Ascending aorta (tissue), 2 donors: ENCODE measurements around the gene MYO18A. TPM values are rescaled to one million over a fixed set of nuclear protein-coding genes. Genes with fewer than 3 reads are reported as not detected.
A peak's percentile ranks its signal among the peaks of the same experiment; 100 is the strongest.

ENCODE experiments used
- DNase-seq, 2 donors: peaks; one replicate each; pipeline ENCODE4 v3.0.0-alpha.2; 2019; ENCODE audit warnings: low spot score in 2 of 2
- H3K27ac ChIP-seq, 2 donors: fragments of 200-600 bp; sonication (generic); one replicate each; pipeline ENCODE4 v1.5.1; 2016 to 2017; ENCODE audit warnings: mild to moderate bottlenecking in 1 of 2
- H3K27me3 ChIP-seq: fragments of 200-600 bp; sonication (generic); one replicate; pipeline ENCODE4 v1.5.1; 2017
- H3K36me3 ChIP-seq, 2 donors: fragments of 200-600 bp; sonication (generic); one replicate each; pipeline ENCODE4 v1.5.1; 2016
- H3K4me1 ChIP-seq, 2 donors: fragments of 200-600 bp; sonication (generic); one replicate each; pipeline ENCODE4 v1.5.1; 2016 to 2017; ENCODE audit warnings: mild to moderate bottlenecking in 1 of 2
- H3K4me3 ChIP-seq, 2 donors: fragments of 200-600 bp; sonication (generic); one replicate each; pipeline ENCODE4 v1.5.1; 2016 to 2017; ENCODE audit warnings: mild to moderate bottlenecking in 1 of 2
- H3K9me3 ChIP-seq, 2 donors: fragments of 200-600 bp; sonication (generic); one replicate each; pipeline ENCODE4 v1.5.1; 2016
- CTCF ChIP-seq, 3 experiments: fragments of 200-600 bp in 2 of 3; fragments of 450-650 bp in 1 of 3; sonication (generic) in 2 of 3; IDR thresholded peaks; one replicate each; pipeline ENCODE4 v1.5.1; 2016 to 2019; ENCODE audit warnings: antibody characterized with exemption in 3 of 3, mild to moderate bottlenecking in 1 of 3, moderate library complexity in 1 of 3
- intact Hi-C: fragments of 100-400 bp; cut with DNase I; formaldehyde crosslinking; loops from one replicate; pipeline ENCODE4 v1.15.1; 2023
- total RNA-seq: library from RNA; depleted of rRNA; stranded (reverse); fragments of >200 nt; gene quantifications from one replicate; pipeline ENCODE4 v1.1.0, GENCODE V29; 2016

MYO18A gene
- total RNA-seq, 1 donor from 2014 or later: 185 TPM

DNA sequence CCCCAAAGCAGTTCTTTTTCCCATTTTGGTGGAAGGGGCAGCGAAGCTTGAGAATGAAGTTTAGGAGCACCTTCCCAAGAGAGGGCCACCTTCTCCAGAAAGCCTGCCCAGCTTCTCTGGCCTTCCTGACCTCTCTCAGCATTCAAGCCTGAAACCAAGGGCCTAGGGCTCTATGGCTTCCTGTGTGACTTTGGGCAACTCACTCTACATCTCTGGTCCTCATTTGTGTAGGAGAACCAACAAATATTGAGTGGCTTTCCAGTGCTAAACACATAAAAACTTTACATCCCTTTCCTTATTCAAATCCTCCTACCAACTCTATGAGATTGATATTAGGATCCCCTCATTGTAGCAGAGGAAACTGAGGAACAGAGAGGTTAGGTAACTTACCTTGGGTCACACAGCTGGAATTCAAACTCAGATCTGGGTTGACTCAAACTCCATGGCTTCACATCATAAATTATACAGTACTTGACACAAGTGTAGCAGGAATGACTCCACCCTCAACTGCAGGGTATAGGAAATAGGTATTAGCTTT is 32.0 kb upstream of the MYO18A start:
- Histone ChIP-seq H3K4me1 (peaks cover 0 to 6% of the 10 kb centered on the region in 2 donors), H3K27ac (no peak overlapping the region), H3K27me3 (no peaks in the 10 kb centered on the region), H3K9me3 (no peaks in the 10 kb centered on the region), H3K4me3 (no peak overlapping the region), H3K36me3 (no peaks in the 10 kb centered on the region)
- TF ChIP-seq CTCF (IDR thresholded peaks at IDR 0.05): no peak
- no peak for DNase-seq
- intact Hi-C loops: no loop called here

DNA sequence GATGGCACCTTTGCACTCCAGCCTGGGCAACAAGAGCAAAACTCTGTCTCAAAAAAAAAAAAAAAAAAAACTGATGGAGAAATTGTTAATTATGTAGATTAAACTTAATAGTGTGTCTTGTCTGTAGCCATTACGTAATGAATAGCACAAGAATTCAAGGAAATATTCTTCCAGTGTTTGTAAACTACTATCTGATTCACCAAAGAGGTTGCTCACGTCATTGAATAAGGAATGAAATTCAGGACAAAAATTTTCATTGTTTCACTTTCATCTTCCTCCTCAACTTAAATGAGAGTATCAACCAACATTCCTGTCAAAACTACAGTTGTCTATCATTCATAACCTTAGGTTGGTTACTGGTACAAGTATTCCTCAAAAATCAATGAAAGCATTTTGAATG is 30.7 kb upstream of the MYO18A start:
- H3K9me3 ChIP-seq: no peaks in the 10 kb centered on the region
- H3K4me3 ChIP-seq: no peak overlapping the region
- intact Hi-C loops: no loop called here
- peaks cover 0 to 2% of the 10 kb centered on the region in 2 donors for H3K4me1 ChIP-seq
- no peaks in the 10 kb centered on the region for H3K27me3 ChIP-seq
- DNase-seq: no peak
- no peak for TF ChIP-seq CTCF (IDR thresholded peaks at IDR 0.05)
- no peaks in the 10 kb centered on the region for H3K36me3 ChIP-seq
- H3K27ac ChIP-seq: no peak overlapping the region

DNA sequence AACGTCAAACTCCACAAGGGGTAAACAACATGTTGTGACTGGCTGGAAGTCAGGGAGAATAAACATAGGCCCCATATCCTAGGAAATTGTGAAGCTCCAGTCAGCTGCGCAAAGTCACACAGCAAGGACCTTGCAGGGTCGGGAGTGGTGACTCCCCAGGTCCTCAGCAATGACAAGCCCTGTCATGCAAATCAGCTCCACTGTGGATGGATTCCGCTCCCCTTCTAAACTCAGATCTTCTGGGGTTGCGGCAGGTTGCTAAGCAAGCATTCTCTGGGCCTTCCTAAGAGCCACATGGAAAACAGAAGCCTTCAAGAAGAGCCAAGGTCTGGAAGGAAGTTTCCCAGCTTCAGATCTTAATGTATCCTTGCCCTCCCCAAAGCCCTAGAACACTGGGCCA is 28.9 kb upstream of the MYO18A start:
- TF ChIP-seq CTCF (IDR thresholded peaks at IDR 0.05): no peak
- no peak for DNase-seq
- peaks cover 4 to 10% of the 10 kb centered on the region in 2 donors for H3K4me1 ChIP-seq
- intact Hi-C loops: no loop called here
- H3K9me3 ChIP-seq: no peaks in the 10 kb centered on the region
- H3K27ac ChIP-seq: no peak overlapping the region
- no peak overlapping the region for H3K4me3 ChIP-seq
- no peaks in the 10 kb centered on the region for H3K27me3 ChIP-seq
- H3K36me3 ChIP-seq: no peaks in the 10 kb centered on the region

DNA sequence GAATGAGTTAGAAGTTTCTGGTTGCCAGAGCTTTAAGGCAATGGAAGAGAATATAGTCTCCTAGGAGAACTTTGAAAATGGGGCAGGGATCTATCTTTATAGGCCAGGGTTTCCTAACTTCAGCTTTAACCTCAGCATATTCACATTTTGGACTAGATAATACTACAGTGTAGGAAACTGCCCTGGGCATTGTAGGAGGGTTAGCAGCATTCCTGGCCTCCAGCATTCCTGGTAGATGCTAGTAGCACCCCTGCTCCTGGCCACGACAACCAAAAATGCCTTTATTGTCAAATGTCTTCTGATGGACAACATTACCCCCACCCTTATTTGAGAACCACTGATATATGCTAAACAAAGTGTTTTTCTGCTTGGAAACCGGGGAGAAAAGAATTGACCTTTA is 27.8 kb upstream of the MYO18A start:
- no peaks in the 10 kb centered on the region for H3K27me3 ChIP-seq
- no peak overlapping the region for H3K27ac ChIP-seq
- no peak for TF ChIP-seq CTCF (IDR thresholded peaks at IDR 0.05)
- no peak for DNase-seq
- no peak overlapping the region for H3K4me3 ChIP-seq
- H3K4me1 ChIP-seq: peaks cover 4 to 10% of the 10 kb centered on the region in 2 donors
- H3K9me3 ChIP-seq: no peaks in the 10 kb centered on the region
- intact Hi-C loops: no loop called here
- H3K36me3 ChIP-seq: no peaks in the 10 kb centered on the region

- H3K4me3 ChIP-seq: no peak overlapping the region
- no peaks in the 10 kb centered on the region for H3K9me3 ChIP-seq
- H3K27ac ChIP-seq: peak overlapping the region in 1 of 2 donors; percentile 24
- H3K4me1 ChIP-seq: peaks cover 4 to 10% of the 10 kb centered on the region in 2 donors
- H3K27me3 ChIP-seq: no peaks in the 10 kb centered on the region
- no peak for DNase-seq
- no peaks in the 10 kb centered on the region for H3K36me3 ChIP-seq
- intact Hi-C loops: no loop called here
- no peak for TF ChIP-seq CTCF (IDR thresholded peaks at IDR 0.05)
Measured at GRCh38 chr17:29205047-29205446, 24.8 kb upstream of the MYO18A start.
